GM23248 (cell line): ENCODE measurements around the gene CRELD1. TPM values are rescaled to one million over a fixed set of nuclear protein-coding genes. Genes with fewer than 3 reads are reported as not detected.

Experiments used
- DNase-seq: peaks from one replicate; pipeline ENCODE4 v3.0.0-alpha.2; 2015
- H2AFZ ChIP-seq: fragments of 200-600 bp; sonication (generic); 2 replicates; pipeline ENCODE4 v1.6.1; 2016; ENCODE audit warnings: antibody characterized with exemption
- H3F3A ChIP-seq: fragments of 200-600 bp; sonication (generic); 2 replicates; pipeline ENCODE4 v1.6.1; 2016; ENCODE audit warnings: mild to moderate bottlenecking, antibody characterized with exemption, mixed run types; ENCODE audit not compliant: insufficient read depth
- H3K27ac ChIP-seq: fragments of 200-600 bp; sonication (generic); 2 replicates; pipeline ENCODE4 v1.5.1; 2016; ENCODE audit warnings: mild to moderate bottlenecking
- H3K27me3 ChIP-seq: fragments of 200-600 bp; sonication (generic); replicated peaks from 2 replicates; pipeline ENCODE4 v1.6.1; 2016; ENCODE audit warnings: mild to moderate bottlenecking; ENCODE audit not compliant: insufficient read depth
- H3K36me3 ChIP-seq: fragments of 200-600 bp; sonication (generic); 2 replicates; pipeline ENCODE4 v1.6.1; 2016; ENCODE audit warnings: low read depth, mild to moderate bottlenecking
- H3K4me1 ChIP-seq: fragments of 200-600 bp; sonication (generic); 2 replicates; pipeline ENCODE4 v1.6.1; 2016; ENCODE audit warnings: mild to moderate bottlenecking; ENCODE audit not compliant: insufficient read depth
- H3K4me2 ChIP-seq: fragments of 200-600 bp; sonication (generic); one replicate; pipeline ENCODE4 v1.6.1; 2016; ENCODE audit warnings: mild to moderate bottlenecking; ENCODE audit not compliant: unreplicated experiment
- H3K4me3 ChIP-seq: fragments of 200-600 bp; sonication (generic); 2 replicates; pipeline ENCODE4 v1.5.1; 2016; ENCODE audit warnings: mild to moderate bottlenecking
- H3K79me2 ChIP-seq: fragments of 200-600 bp; sonication (generic); 2 replicates; pipeline ENCODE4 v1.6.1; 2016; ENCODE audit warnings: mild to moderate bottlenecking; ENCODE audit not compliant: insufficient read depth
- H3K9ac ChIP-seq: fragments of 200-600 bp; sonication (generic); 2 replicates; pipeline ENCODE4 v1.6.1; 2016; ENCODE audit warnings: mild to moderate bottlenecking
- H3K9me2 ChIP-seq: fragments of 200-600 bp; sonication (generic); 2 replicates; pipeline ENCODE4 v1.6.1; 2016; ENCODE audit warnings: mixed run types, mild to moderate bottlenecking, moderate library complexity; ENCODE audit not compliant: insufficient read depth
- H3K9me3 ChIP-seq: fragments of 200-600 bp; sonication (generic); one replicate; pipeline ENCODE4 v1.6.1; 2017; ENCODE audit warnings: low read depth
- H4K20me1 ChIP-seq: fragments of 200-600 bp; sonication (generic); 2 replicates; pipeline ENCODE4 v1.6.0; 2016; ENCODE audit not compliant: insufficient read depth
- EZH2 ChIP-seq: fragments of 200-600 bp; sonication (generic); IDR thresholded peaks from 2 replicates; pipeline ENCODE4 v1.6.1; 2018; ENCODE audit warnings: antibody characterized with exemption, mild to moderate bottlenecking; ENCODE audit not compliant: insufficient read depth, poor library complexity, severe bottlenecking
- EZH2phosphoT487 ChIP-seq: fragments of 200-600 bp; sonication (generic); IDR thresholded peaks from 2 replicates; pipeline ENCODE4 v1.6.1; 2018; ENCODE audit warnings: antibody characterized with exemption, moderate library complexity, mild to moderate bottlenecking, low read depth; ENCODE audit not compliant: insufficient read depth
- WGBS, 2 experiments: methylation state at CpG; one replicate each; pipeline ENCODE4 v1.1.6; 2015 to 2017; ENCODE audit warnings: low lambda C conversion rate in 2 of 2, low coverage in 1 of 2; ENCODE audit errors: missing lambda C conversion rate in 2 of 2; 5-methylcytosine and 5-hydroxymethylcytosine counted together
- in situ Hi-C: fragments of 300-500 bp; cut with MboI; formaldehyde crosslinking; loops from 2 replicates; pipeline ENCODE4 v1.15.0; 2020
- polyA plus RNA-seq: library from polyadenylated mRNA; unstranded; fragments of >200 nt; fragmentation: Nextera tagmentation; extraction: Ambion mirVana; gene quantifications from 2 replicates; pipeline ENCODE4 v1.2.1, GENCODE V29; 2016
- total RNA-seq: library from RNA; depleted of rRNA; stranded (reverse); fragments of >200 nt; shearing (Covaris generic); gene quantifications from 2 replicates; pipeline ENCODE4 v1.2.3, GENCODE V29; 2014

Gene CRELD1
- total and polyA plus RNA-seq, 2 experiments from 2014 or later = 18.2 to 19.9 TPM

DNA sequence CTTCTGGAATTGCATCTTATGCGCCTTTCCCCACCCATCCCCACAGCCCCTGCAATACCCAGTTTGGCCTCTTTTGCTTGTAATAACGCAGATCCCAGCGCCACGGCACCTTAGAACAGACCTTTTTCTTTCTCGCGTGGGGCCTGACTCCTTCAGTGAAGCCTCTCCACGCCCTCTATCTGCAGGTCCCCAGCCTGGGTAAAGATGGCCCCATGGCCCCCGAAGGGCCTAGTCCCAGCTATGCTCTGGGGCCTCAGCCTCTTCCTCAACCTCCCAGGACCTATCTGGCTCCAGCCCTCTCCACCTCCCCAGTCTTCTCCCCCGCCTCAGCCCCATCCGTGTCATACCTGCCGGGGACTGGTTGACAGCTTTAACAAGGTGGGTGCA lies 594 bp downstream of the CRELD1 start:
- peaks cover 5% of the 10 kb centered on the region for H3K36me3 ChIP-seq
- H3K27ac ChIP-seq = peak overlapping the region; percentile 76
- peak overlapping the region; percentile 86 for H3K9ac ChIP-seq
- peak; percentile 62 for DNase-seq
- no peaks in the 10 kb centered on the region for H3F3A ChIP-seq
- no peak for TF ChIP-seq EZH2
- no peak for TF ChIP-seq EZH2phosphoT487
- no peaks in the 10 kb centered on the region for H3K79me2 ChIP-seq
- H2AFZ ChIP-seq = peak overlapping the region; percentile 93
- H3K9me3 ChIP-seq = no peaks in the 10 kb centered on the region
- H3K4me1 ChIP-seq = peaks cover 11% of the 10 kb centered on the region
- 19 to 20% methylated on average over 9 to 11 of the region's 11 CpGs for WGBS, 2 experiments
- H3K4me3 ChIP-seq = peak overlapping the region; percentile 82
- peak overlapping the region; percentile 92 for H3K4me2 ChIP-seq
- no peaks in the 10 kb centered on the region for H3K9me2 ChIP-seq
- no peaks in the 10 kb centered on the region for H3K27me3 ChIP-seq
- in situ Hi-C loops = no loop called here
- no peaks in the 10 kb centered on the region for H4K20me1 ChIP-seq

DNA sequence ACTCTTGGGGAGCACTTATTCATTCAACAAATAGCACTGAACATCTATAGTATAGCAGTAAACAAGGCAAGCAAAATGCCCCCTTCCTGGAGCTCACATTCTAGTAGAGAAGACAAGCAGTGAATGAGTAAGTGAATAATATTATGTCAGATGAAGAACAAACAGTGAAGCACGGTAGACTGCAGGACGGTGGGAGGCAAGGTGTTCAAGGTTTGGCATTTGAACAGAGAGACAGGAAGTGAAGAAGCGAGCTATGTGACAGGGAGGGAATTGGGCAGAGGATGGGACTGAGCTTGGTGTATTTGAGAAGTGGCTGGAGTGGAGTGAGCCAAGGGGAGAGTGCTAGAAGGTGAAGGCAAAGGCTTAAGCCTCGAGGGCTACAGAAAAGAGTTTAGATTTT lies 1.4 kb downstream of the CRELD1 start:
- no peaks in the 10 kb centered on the region for H4K20me1 ChIP-seq
- no peaks in the 10 kb centered on the region for H3K27me3 ChIP-seq
- H3K9me2 ChIP-seq = no peaks in the 10 kb centered on the region
- no peak for TF ChIP-seq EZH2phosphoT487
- no peak for TF ChIP-seq EZH2
- no peak overlapping the region for H2AFZ ChIP-seq
- peaks cover 11% of the 10 kb centered on the region for H3K4me1 ChIP-seq
- 93 to 95% methylated on average over 4 of the region's 4 CpGs for WGBS, 2 experiments
- peak overlapping the region; percentile 86; the same call in 1 of the 2 replicates for H3K9ac ChIP-seq
- no peaks in the 10 kb centered on the region for H3K9me3 ChIP-seq
- in situ Hi-C loops = no loop called here
- H3K36me3 ChIP-seq = peaks cover 5% of the 10 kb centered on the region
- no peaks in the 10 kb centered on the region for H3F3A ChIP-seq
- no peak overlapping the region for H3K27ac ChIP-seq
- DNase-seq = no peak
- no peak overlapping the region for H3K4me2 ChIP-seq
- no peaks in the 10 kb centered on the region for H3K79me2 ChIP-seq
- no peak overlapping the region for H3K4me3 ChIP-seq

- TF ChIP-seq EZH2phosphoT487 (no peak), EZH2 (no peak)
- Histone ChIP-seq H4K20me1 (no peaks in the 10 kb centered on the region), H3K36me3 (peaks cover 5% of the 10 kb centered on the region; the same call in 1 of the 2 replicates), H3K4me3 (no peak overlapping the region), H3F3A (no peaks in the 10 kb centered on the region), H3K9me2 (no peaks in the 10 kb centered on the region), H3K27ac (no peak overlapping the region), H3K4me2 (no peak overlapping the region), H3K79me2 (no peaks in the 10 kb centered on the region), H3K27me3 (no peaks in the 10 kb centered on the region), H3K9ac (no peak overlapping the region), H2AFZ (no peak overlapping the region), H3K9me3 (no peaks in the 10 kb centered on the region), H3K4me1 (peaks cover 11% of the 10 kb centered on the region)
- in situ Hi-C loops = no loop called here
- 90 to 93% methylated on average over 5 of the region's 5 CpGs for WGBS, 2 experiments
- DNase-seq = no peak
Observed at GRCh38 chr3:9935966-9936510, 2.4 kb downstream of the CRELD1 start.

GRCh38 chr3:9937486-9938238 lies 4.0 kb downstream of the CRELD1 start:
- Histone ChIP-seq H4K20me1 (no peaks in the 10 kb centered on the region), H3K27ac (no peak overlapping the region), H3K4me1 (peaks cover 11% of the 10 kb centered on the region), H3K27me3 (no peaks in the 10 kb centered on the region), H3K79me2 (no peaks in the 10 kb centered on the region), H3K9me2 (no peaks in the 10 kb centered on the region), H2AFZ (no peak overlapping the region), H3F3A (no peaks in the 10 kb centered on the region), H3K4me2 (no peak overlapping the region), H3K9me3 (no peaks in the 10 kb centered on the region), H3K4me3 (no peak overlapping the region), H3K36me3 (peaks cover 5% of the 10 kb centered on the region; the same call in 1 of the 2 replicates), H3K9ac (no peak overlapping the region)
- no peak for DNase-seq
- TF ChIP-seq EZH2phosphoT487 (no peak), EZH2 (no peak)
- in situ Hi-C loops = no loop called here
- WGBS, 2 experiments = 95 to 97% methylated on average over 12 to 13 of the region's 13 CpGs
